SK-N-MC (cell line): ENCODE measurements around the gene PSORS1C1.
"Not testable (repeated sequence)": the region's sequence is repeated elsewhere in the genome, so short reads cannot be mapped to it uniquely, and the experiment has no call there.

Experiments
- DNase-seq: peaks from one replicate; pipeline ENCODE4 v3.0.0-alpha.2; 2011; ENCODE audit warnings: low read depth, low spot score
- H3K27ac ChIP-seq: fragments of 200-600 bp; sonication (generic); 2 replicates; pipeline ENCODE4 v1.5.1; 2016; ENCODE audit warnings: mixed run types
- H3K36me3 ChIP-seq: fragments of 200-600 bp; sonication (generic); 2 replicates; pipeline ENCODE4 v1.6.1; 2017; ENCODE audit warnings: antibody characterized with exemption, low read length, mixed read lengths; ENCODE audit not compliant: insufficient read depth
- H3K4me3 ChIP-seq: fragments of 200-600 bp; sonication (generic); 2 replicates; pipeline ENCODE4 v1.5.1; 2016
- H3K9ac ChIP-seq: fragments of 200-600 bp; sonication (generic); 2 replicates; pipeline ENCODE4 v1.8.0; 2017; ENCODE audit warnings: mixed run types, mixed read lengths; ENCODE audit not compliant: insufficient read length
- H3K9me3 ChIP-seq: fragments of 200-600 bp; sonication (generic); 2 replicates; pipeline ENCODE4 v1.6.1; 2017; ENCODE audit warnings: low read depth, mild to moderate bottlenecking, antibody characterized with exemption, low read length, moderate library complexity, mixed read lengths
- EZH2 ChIP-seq: fragments of 200-600 bp; sonication (generic); IDR thresholded peaks from one replicate; pipeline ENCODE4 v1.6.1; 2017; ENCODE audit warnings: antibody characterized with exemption
- FOXP2 ChIP-seq: optimal IDR thresholded peaks from 2 replicates; pipeline ENCODE3; 2011; ENCODE audit warnings: mild to moderate bottlenecking, moderate library complexity; ENCODE audit not compliant: insufficient read depth; ENCODE audit errors: extremely low read length, control extremely low read depth
- POLR2AphosphoS5 ChIP-seq: IDR thresholded peaks from 2 replicates; pipeline ENCODE4 v1.6.1; 2012; ENCODE audit warnings: mild to moderate bottlenecking, low read depth, low read length, borderline replicate concordance

The PSORS1C1 gene

DNA sequence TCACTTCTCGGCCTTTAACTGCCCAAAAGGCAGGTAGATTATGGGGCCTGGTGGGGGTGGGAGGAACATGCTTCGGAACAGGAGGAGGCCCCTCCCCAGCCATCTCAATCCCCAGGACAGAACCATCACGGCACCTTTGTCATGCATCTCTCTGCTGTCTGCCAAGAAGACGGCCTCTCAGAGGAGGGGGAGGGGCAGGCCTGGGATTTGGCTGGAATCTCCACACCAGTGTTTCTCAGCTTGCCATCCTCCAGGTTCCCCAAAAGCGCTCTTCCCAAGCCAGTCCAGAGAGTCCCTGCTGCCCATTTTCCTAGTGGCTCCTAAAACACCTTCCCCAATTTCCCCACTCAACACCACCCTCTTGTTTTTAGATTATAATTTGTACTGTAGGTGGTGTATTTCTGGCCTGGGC lies 58.4 kb downstream of the PSORS1C1 start:
- no peak overlapping the region for H3K9ac ChIP-seq

GRCh38 chr6:31173406-31173805 lies 58.8 kb downstream of the PSORS1C1 start:
- H3K4me3 ChIP-seq = no peak overlapping the region
- TF ChIP-seq POLR2AphosphoS5 (no peak), EZH2 (no peak), FOXP2 (no peak)
- DNase-seq = no peak
- no peaks in the 10 kb centered on the region for H3K36me3 ChIP-seq
- no peak overlapping the region for H3K9ac ChIP-seq
- no peak overlapping the region for H3K27ac ChIP-seq
- no peaks in the 10 kb centered on the region for H3K9me3 ChIP-seq

More for the DNA sequence above, 58.4 kb downstream of the PSORS1C1 start:
- H3K27ac ChIP-seq = no peak overlapping the region
- no peaks in the 10 kb centered on the region for H3K9me3 ChIP-seq
- TF ChIP-seq POLR2AphosphoS5 = no peak
- TF ChIP-seq EZH2 = no peak
- no peak for TF ChIP-seq FOXP2
- no peaks in the 10 kb centered on the region for H3K36me3 ChIP-seq
- DNase-seq = no peak
- H3K4me3 ChIP-seq = no peak overlapping the region

- Histone ChIP-seq H3K9ac (no peak overlapping the region), H3K9me3 (no peaks in the 10 kb centered on the region), H3K4me3 (no peak overlapping the region), H3K36me3 (no peaks in the 10 kb centered on the region), H3K27ac (no peak overlapping the region)
- TF ChIP-seq EZH2 = no peak
- TF ChIP-seq POLR2AphosphoS5 = no peak
- no peak for TF ChIP-seq FOXP2
- no peak for DNase-seq
These were observed 59.8 kb downstream of the PSORS1C1 start for GRCh38 chr6:31174378-31174777.

DNA sequence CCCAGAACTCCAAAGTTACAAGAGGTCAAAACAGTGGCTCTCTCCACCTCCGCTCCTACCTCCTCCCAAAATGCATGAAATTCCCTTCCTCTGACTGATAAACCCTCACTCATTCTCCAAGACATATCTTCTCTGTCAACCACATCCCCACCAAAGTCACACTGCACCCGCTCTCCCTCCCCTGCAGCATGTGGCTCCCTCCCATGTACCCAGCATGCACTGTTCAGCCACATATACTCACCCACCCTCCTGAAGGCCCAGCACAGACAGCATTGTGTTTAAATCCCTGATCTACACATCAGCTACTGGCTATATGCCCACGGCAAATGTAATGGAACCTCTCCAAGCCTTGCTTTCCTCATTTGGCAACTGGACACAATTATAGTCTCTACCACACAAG lies 61.4 kb downstream of the PSORS1C1 start:
- no peak for TF ChIP-seq EZH2
- TF ChIP-seq FOXP2 = no peak
- no peak for TF ChIP-seq POLR2AphosphoS5
- H3K9me3 ChIP-seq = no peaks in the 10 kb centered on the region
- no peak overlapping the region for H3K9ac ChIP-seq
- H3K4me3 ChIP-seq = no peak overlapping the region
- no peak for DNase-seq
- H3K36me3 ChIP-seq = no peaks in the 10 kb centered on the region
- no peak overlapping the region for H3K27ac ChIP-seq

DNA sequence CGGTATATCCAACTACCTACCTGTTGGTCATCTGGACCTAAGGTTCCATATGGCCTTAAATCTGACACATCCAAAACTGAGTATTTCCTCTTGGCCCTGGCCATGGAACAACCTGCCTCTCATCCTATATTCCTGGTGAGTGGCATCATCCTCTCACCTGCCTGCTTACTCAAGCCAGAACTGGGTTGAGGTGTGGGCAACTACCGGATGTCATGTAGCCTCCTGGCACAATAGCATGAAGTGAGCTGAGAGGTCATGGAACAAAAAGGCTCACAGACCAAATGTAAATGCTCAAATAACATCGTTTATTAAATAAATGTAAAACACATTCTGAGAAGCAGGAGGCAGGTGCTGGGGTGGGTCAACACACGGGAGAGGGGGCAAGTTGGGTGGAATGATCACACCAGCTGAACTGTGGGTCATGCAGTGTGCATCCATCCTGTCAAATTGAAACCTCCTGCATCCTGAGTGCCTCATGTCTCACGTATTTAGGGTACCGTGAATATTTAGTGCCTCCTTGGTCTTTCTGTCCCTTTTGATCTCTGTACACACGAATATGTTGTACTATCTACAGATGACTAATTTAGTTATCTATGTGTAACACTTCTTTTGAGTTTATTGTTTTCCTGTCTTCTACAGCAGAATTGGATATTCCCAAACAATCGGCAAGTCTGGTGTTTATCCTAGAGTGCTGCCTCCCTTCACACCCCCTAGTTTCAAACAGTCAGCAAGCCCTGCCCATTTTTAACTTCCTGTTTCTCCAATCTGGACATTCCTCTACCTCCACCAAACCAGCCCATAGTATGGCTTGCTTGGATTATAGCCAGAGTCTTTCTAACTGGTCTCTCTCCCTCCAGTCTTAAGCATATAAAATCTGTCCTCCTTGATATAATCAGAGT lies 63.8 kb downstream of the PSORS1C1 start:
- Histone ChIP-seq H3K27ac (no peak overlapping the region), H3K9ac (no peak overlapping the region), H3K36me3 (no peaks in the 10 kb centered on the region), H3K9me3 (no peaks in the 10 kb centered on the region), H3K4me3 (no peak overlapping the region)
- no peak for DNase-seq
- TF ChIP-seq FOXP2 (no peak), EZH2 (no peak), POLR2AphosphoS5 (no peak)

DNA sequence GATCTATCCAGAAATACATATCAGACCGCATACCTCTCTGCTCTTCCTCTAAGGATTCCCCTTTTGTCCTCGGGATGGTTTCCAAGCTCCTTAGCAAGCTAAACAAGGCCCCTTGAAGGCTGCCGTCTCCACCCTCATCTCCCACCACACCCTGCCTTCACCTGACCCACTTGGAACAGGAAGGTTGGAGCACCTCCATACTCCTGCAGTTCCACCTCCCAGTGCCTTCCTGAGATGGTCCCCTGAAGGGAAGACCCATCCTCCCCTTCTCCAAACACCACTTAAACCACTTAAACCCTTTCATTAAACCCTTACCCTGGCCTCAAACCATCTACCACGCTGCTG lies 64.4 kb downstream of the PSORS1C1 start:
- no peak for TF ChIP-seq POLR2AphosphoS5
- no peak for TF ChIP-seq FOXP2
- no peak for TF ChIP-seq EZH2

GRCh38 chr6:31179896-31180295 lies 65.3 kb downstream of the PSORS1C1 start:
- no peak for DNase-seq
- no peak overlapping the region for H3K4me3 ChIP-seq
- no peak overlapping the region for H3K9ac ChIP-seq
- no peaks in the 10 kb centered on the region for H3K36me3 ChIP-seq
- H3K27ac ChIP-seq = no peak overlapping the region
- TF ChIP-seq FOXP2 (no peak), EZH2 (no peak), POLR2AphosphoS5 (no peak)
- no peaks in the 10 kb centered on the region for H3K9me3 ChIP-seq

More for the DNA sequence above, 64.4 kb downstream of the PSORS1C1 start:
- no peaks in the 10 kb centered on the region for H3K36me3 ChIP-seq
- no peak overlapping the region for H3K27ac ChIP-seq
- H3K9me3 ChIP-seq = no peaks in the 10 kb centered on the region
- DNase-seq = no peak
- H3K4me3 ChIP-seq = no peak overlapping the region
- no peak overlapping the region for H3K9ac ChIP-seq

DNA sequence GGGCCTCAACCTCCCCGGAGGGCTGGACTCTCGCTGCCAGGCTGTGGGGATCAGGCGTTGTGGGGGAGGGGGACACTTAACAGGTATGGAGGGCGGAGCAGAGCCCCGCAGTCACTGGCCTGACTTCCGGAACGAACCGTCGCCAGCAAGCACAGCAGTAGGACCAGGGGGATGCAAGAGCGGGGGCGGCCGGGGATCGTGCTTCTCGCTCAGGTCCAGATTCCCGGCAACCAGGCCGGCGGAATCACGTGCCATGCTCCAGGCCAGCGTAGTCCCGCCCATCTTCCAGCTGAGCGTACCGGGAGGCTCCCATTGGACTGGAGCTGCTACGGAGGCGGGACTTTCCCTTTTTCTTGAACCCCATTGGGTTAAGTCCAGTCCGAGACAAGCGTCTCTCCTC lies 65.9 kb downstream of the PSORS1C1 start:
- TF ChIP-seq FOXP2 = no peak
- TF ChIP-seq POLR2AphosphoS5 = no peak
- Histone ChIP-seq H3K27ac (no peak overlapping the region), H3K36me3 (no peaks in the 10 kb centered on the region), H3K9ac (no peak overlapping the region), H3K4me3 (no peak overlapping the region), H3K9me3 (no peaks in the 10 kb centered on the region)
- DNase-seq = no peak

DNA sequence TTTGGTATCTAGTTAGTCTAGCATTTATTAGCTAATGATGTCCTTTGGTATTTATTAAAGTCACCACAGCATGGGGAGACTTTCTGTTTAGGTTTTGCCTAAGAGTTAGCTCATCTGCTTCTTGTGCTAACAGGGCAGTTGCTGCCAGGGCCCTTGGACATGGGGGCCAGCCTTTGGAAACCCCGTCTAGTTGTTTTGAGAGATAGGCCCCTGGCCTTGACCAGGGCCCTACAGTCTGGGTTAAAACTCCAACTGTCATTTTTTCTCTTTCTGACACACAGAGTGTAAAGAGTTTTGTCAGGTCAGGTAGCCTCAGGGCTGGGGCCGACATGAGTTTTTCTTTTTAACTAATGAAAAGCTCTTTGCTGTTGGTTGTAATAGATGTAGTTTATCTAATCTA lies 68.7 kb downstream of the PSORS1C1 start:
- not testable (repeated sequence) for DNase-seq, H3K4me3 ChIP-seq, H3K9ac ChIP-seq, H3K9me3 ChIP-seq, H3K27ac ChIP-seq, H3K36me3 ChIP-seq

GRCh38 chr6:31183859-31184258 lies 69.3 kb downstream of the PSORS1C1 start:
- not testable (repeated sequence) for H3K4me3 ChIP-seq, H3K9me3 ChIP-seq, H3K9ac ChIP-seq, DNase-seq, H3K36me3 ChIP-seq, H3K27ac ChIP-seq

- not testable (repeated sequence) for DNase-seq, H3K27ac ChIP-seq, H3K36me3 ChIP-seq, H3K9ac ChIP-seq, H3K9me3 ChIP-seq, H3K4me3 ChIP-seq
These were observed 71.1 kb downstream of the PSORS1C1 start for GRCh38 chr6:31185695-31186051.
